Neuronal stem cell (in vitro differentiated cells): Measurements from ENCODE around the gene ALG9.
"Not testable (repeated sequence)": the region's sequence is repeated elsewhere in the genome, so short reads cannot be mapped to it uniquely, and the experiment has no call there.

Source experiments
- DNase-seq: peaks from one replicate; pipeline ENCODE4 v3.0.0-alpha.2; 2013; ENCODE audit warnings: low spot score
- H2AFZ ChIP-seq: one replicate; pipeline ENCODE4 v1.6.1; 2013; ENCODE audit warnings: mild to moderate bottlenecking, low read length, inconsistent platforms
- H2AK5ac ChIP-seq: 2 replicates; pipeline ENCODE4 v1.6.1; 2013; ENCODE audit warnings: low read depth, mild to moderate bottlenecking, inconsistent platforms, low read length, moderate library complexity, mixed read lengths
- H2BK120ac ChIP-seq: 2 replicates; pipeline ENCODE4 v1.6.1; 2013; ENCODE audit warnings: low read depth, mild to moderate bottlenecking, inconsistent platforms, low read length, moderate library complexity, mixed read lengths
- H2BK12ac ChIP-seq: one replicate; pipeline ENCODE4 v1.6.1; 2013; ENCODE audit warnings: low read length, inconsistent platforms
- H2BK15ac ChIP-seq: 2 replicates; pipeline ENCODE4 v1.6.1; 2013; ENCODE audit warnings: mild to moderate bottlenecking, low read length, inconsistent platforms, mixed read lengths
- H2BK5ac ChIP-seq: one replicate; pipeline ENCODE4 v1.6.1; 2013; ENCODE audit warnings: inconsistent platforms, mild to moderate bottlenecking, low read length, moderate library complexity
- H3K14ac ChIP-seq: one replicate; pipeline ENCODE4 v1.6.1; 2013; ENCODE audit warnings: low read length, inconsistent platforms
- H3K18ac ChIP-seq: 2 replicates; pipeline ENCODE4 v1.6.1; 2013; ENCODE audit warnings: low read length, inconsistent platforms
- H3K23ac ChIP-seq: 2 replicates; pipeline ENCODE4 v1.6.1; 2013; ENCODE audit warnings: low read depth, mild to moderate bottlenecking, mixed read lengths, low read length, inconsistent platforms; ENCODE audit not compliant: poor library complexity
- H3K27ac ChIP-seq: replicated peaks from 3 replicates; pipeline ENCODE4 v1.5.1; 2013; ENCODE audit warnings: low read length, inconsistent platforms
- H3K27me3 ChIP-seq, 3 experiments: 2 replicates each; pipeline ENCODE4 v1.6.1; 2013; ENCODE audit warnings: low read length in 3 of 3, mild to moderate bottlenecking in 2 of 3, inconsistent platforms in 1 of 3, low read depth in 1 of 3, mixed read lengths in 1 of 3, moderate library complexity in 1 of 3; ENCODE audit not compliant: control insufficient read depth in 3 of 3, insufficient read depth in 3 of 3
- H3K36me3 ChIP-seq, 2 donors: replicated peaks in 1 of 2; 2 replicates each; pipeline ENCODE4 v1.6.1; 2013; ENCODE audit warnings: low read length in 2 of 2; ENCODE audit not compliant: control insufficient read depth in 2 of 2, insufficient read depth in 2 of 2
- H3K4ac ChIP-seq: 2 replicates; pipeline ENCODE4 v1.6.1; 2013; ENCODE audit warnings: inconsistent platforms, mild to moderate bottlenecking, low read length, moderate library complexity
- H3K4me1 ChIP-seq, 2 donors: 1 replicate in 1 of 2; 2 replicates in 1 of 2; pipeline ENCODE4 v1.6.1; 2013; ENCODE audit warnings: low read length in 2 of 2, low read depth in 1 of 2; ENCODE audit not compliant: control insufficient read depth in 2 of 2, insufficient read depth in 1 of 2
- H3K4me2 ChIP-seq: one replicate; pipeline ENCODE4 v1.6.1; 2013; ENCODE audit warnings: mild to moderate bottlenecking, low read length, inconsistent platforms; ENCODE audit not compliant: insufficient read depth, poor library complexity, severe bottlenecking
- H3K4me3 ChIP-seq, 2 donors: 2 replicates each; pipeline ENCODE4 v1.5.1; 2013; ENCODE audit warnings: low read length in 2 of 2, mild to moderate bottlenecking in 2 of 2, inconsistent platforms in 1 of 2, moderate library complexity in 1 of 2
- H3K79me1 ChIP-seq: one replicate; pipeline ENCODE4 v1.6.1; 2013; ENCODE audit warnings: low read depth, mild to moderate bottlenecking, inconsistent platforms, low read length, moderate library complexity
- H3K9ac ChIP-seq: one replicate; pipeline ENCODE4 v1.6.1; 2013; ENCODE audit warnings: mild to moderate bottlenecking, low read depth, low read length, inconsistent platforms; ENCODE audit not compliant: poor library complexity
- H3K9me3 ChIP-seq, 2 donors: replicated peaks in 1 of 2; 2 replicates each; pipeline versions ENCODE3 to v1.6.1; 2013; ENCODE audit warnings: low read length in 2 of 2, mild to moderate bottlenecking in 2 of 2, inconsistent platforms in 1 of 2, low read depth in 1 of 2, mixed read lengths in 1 of 2, moderate library complexity in 1 of 2; ENCODE audit not compliant: control insufficient read depth in 2 of 2, insufficient read depth in 1 of 2
- H4K8ac ChIP-seq: one replicate; pipeline ENCODE4 v1.6.1; 2013; ENCODE audit warnings: low read depth, mild to moderate bottlenecking, inconsistent platforms, low read length, moderate library complexity
- H4K91ac ChIP-seq: one replicate; pipeline ENCODE4 v1.6.1; 2013; ENCODE audit warnings: low read length, low read depth, mild to moderate bottlenecking, inconsistent platforms; ENCODE audit not compliant: poor library complexity
- WGBS, 2 donors: extraction: QIAGEN DNeasy Blood & Tissue Kit; methylation state at CpG; one replicate each; pipeline ENCODE4 v1.1.7; 2013; ENCODE audit warnings: missing lambda C conversion rate in 2 of 2, mixed read lengths in 1 of 2; ENCODE audit not compliant: insufficient read length in 2 of 2, insufficient replicate concordance in 1 of 2; ENCODE audit errors: extremely low coverage in 2 of 2; 5-methylcytosine and 5-hydroxymethylcytosine counted together

Gene ALG9

GRCh38 chr11:111784311-111784710 lies 87.1 kb downstream of the ALG9 start:
- H3K36me3 ChIP-seq: peaks cover 1 to 37% of the 10 kb centered on the region in 2 donors
- H3K27me3 ChIP-seq: not testable (repeated sequence)

DNA sequence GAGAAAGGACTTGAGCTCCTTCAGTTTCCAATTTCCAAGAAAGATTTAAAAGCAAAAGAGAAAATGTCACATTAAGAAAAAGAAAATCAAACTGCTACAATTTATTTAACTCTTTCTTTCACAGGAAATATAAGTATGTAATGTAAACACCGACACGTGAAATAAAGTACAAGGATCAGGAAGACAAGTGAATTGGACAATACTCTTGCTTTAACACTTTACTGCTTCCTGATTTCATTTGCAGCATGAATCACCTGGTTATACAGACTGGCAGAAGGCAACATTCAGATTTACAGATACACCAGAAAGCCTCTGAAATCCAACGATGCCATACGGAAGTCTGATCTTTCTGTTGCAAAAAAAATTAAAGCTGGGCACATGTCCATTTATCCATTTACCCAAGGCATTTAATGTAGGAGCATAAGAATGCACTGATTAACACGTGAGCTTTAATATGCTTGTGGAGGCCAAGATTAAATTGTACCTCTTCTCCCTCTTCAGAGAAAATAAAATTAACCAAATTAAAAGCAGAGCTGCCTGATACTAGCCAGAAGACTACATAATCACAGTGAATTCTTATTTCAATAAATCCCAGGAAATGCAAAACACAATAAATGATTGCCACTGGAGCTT lies 89.2 kb downstream of the ALG9 start:
- peaks cover 1 to 33% of the 10 kb centered on the region in 2 donors for H3K36me3 ChIP-seq
- H2AK5ac ChIP-seq: no peak overlapping the region
- H3K14ac ChIP-seq: no peak overlapping the region
- no peak overlapping the region for H2BK12ac ChIP-seq
- H3K4me1 ChIP-seq: no peaks in the 10 kb centered on the region
- H4K8ac ChIP-seq: no peak overlapping the region
- no peak overlapping the region for H2BK5ac ChIP-seq
- no peak overlapping the region for H3K23ac ChIP-seq
- no peak overlapping the region for H4K91ac ChIP-seq
- no peak overlapping the region for H2AFZ ChIP-seq
- H3K9ac ChIP-seq: no peak overlapping the region
- no CpG with 5 or more reads among the region's 5 CpGs for WGBS, 2 donors
- H3K79me1 ChIP-seq: no peaks in the 10 kb centered on the region
- H3K4me2 ChIP-seq: no peak overlapping the region
- H3K9me3 ChIP-seq: no peaks in the 10 kb centered on the region
- H2BK15ac ChIP-seq: no peak overlapping the region
- H3K27me3 ChIP-seq: no peaks in the 10 kb centered on the region
- H3K4me3 ChIP-seq: no peak overlapping the region
- H2BK120ac ChIP-seq: no peak overlapping the region
- no peak overlapping the region for H3K4ac ChIP-seq
- no peak overlapping the region for H3K27ac ChIP-seq
- no peak for DNase-seq
- H3K18ac ChIP-seq: no peak overlapping the region

More at GRCh38 chr11:111784311-111784710, 87.1 kb downstream of the ALG9 start:
- H3K4me1 ChIP-seq, H2AFZ ChIP-seq, H4K8ac ChIP-seq, H3K4me3 ChIP-seq, H2BK12ac ChIP-seq, H3K4ac ChIP-seq, H2BK5ac ChIP-seq, H3K9ac ChIP-seq, H3K4me2 ChIP-seq, H3K27ac ChIP-seq, H2AK5ac ChIP-seq, H3K79me1 ChIP-seq, H3K9me3 ChIP-seq, H3K14ac ChIP-seq, H2BK15ac ChIP-seq, H3K23ac ChIP-seq, H4K91ac ChIP-seq, DNase-seq, H3K18ac ChIP-seq, H2BK120ac ChIP-seq: not testable (repeated sequence)
- no CpG with 5 or more reads among the region's 10 CpGs for WGBS, 2 donors

GRCh38 chr11:111779118-111779517 lies 92.3 kb downstream of the ALG9 start:
- Histone ChIP-seq H2AK5ac (no peak overlapping the region), H4K8ac (no peak overlapping the region), H3K14ac (no peak overlapping the region), H2BK15ac (no peak overlapping the region), H2BK12ac (no peak overlapping the region), H3K18ac (no peak overlapping the region), H2AFZ (no peak overlapping the region), H3K4me2 (no peak overlapping the region), H2BK120ac (no peak overlapping the region), H2BK5ac (no peak overlapping the region), H3K36me3 (peaks cover 0 to 10% of the 10 kb centered on the region in 2 donors), H3K9me3 (no peaks in the 10 kb centered on the region), H3K4ac (no peak overlapping the region), H3K23ac (no peak overlapping the region), H3K79me1 (no peaks in the 10 kb centered on the region), H3K4me1 (no peaks in the 10 kb centered on the region), H3K9ac (no peak overlapping the region), H3K4me3 (no peak overlapping the region), H4K91ac (no peak overlapping the region), H3K27me3 (no peaks in the 10 kb centered on the region), H3K27ac (no peak overlapping the region)
- DNase-seq: no peak
- whole genome bisulfite sequencing, 2 donors: no CpG with 5 or more reads among the region's 6 CpGs

DNA sequence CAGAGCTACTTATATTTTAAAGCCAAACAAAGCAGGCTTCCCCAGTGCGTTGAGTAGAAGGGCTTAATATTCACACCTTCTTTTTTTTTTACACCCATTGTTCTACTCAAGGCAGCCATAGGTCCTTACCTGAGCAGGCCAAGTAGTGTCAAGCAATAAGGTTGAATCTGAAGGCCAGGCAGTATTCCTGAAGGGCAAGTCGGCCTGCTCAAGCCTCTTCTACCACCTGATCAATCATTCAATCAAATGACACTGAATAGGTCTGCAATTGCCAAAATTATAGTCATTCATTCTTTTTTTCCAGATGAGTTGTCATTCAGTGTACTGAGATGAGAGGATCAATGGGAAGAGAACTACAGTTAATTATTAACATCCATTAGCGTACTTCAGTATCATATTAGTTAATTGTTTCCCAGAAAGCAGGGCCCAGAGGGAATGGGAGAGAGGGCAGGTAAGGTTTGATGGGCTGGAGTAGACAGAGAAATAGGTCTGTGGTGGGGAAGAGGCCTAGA lies 93.3 kb downstream of the ALG9 start:
- Histone ChIP-seq H2BK15ac (no peak overlapping the region), H2BK5ac (no peak overlapping the region), H3K9ac (no peak overlapping the region), H3K4me2 (no peak overlapping the region), H3K27me3 (no peaks in the 10 kb centered on the region), H4K8ac (no peak overlapping the region), H3K4me3 (no peak overlapping the region), H4K91ac (no peak overlapping the region), H2AK5ac (no peak overlapping the region), H3K27ac (no peak overlapping the region), H2AFZ (no peak overlapping the region), H3K4me1 (no peaks in the 10 kb centered on the region), H3K36me3 (peaks cover 0 to 4% of the 10 kb centered on the region in 2 donors), H3K79me1 (no peaks in the 10 kb centered on the region), H3K18ac (no peak overlapping the region), H2BK120ac (no peak overlapping the region), H3K23ac (no peak overlapping the region), H3K14ac (no peak overlapping the region), H3K4ac (no peak overlapping the region), H2BK12ac (no peak overlapping the region), H3K9me3 (no peaks in the 10 kb centered on the region)
- no CpG with 5 or more reads among the region's 3 CpGs for WGBS, 2 donors
- DNase-seq: no peak
